Activated T-cell treated with anti-CD3 and anti-CD28 coated beads, Interleukin-2, amount 50 U/mL, for 48 hours (primary cell): ENCODE data around the gene ZBTB40.

Experiments used
- DNase-seq, 2 experiments: peaks; one replicate each; pipeline ENCODE4 v3.0.0-alpha.2; 2020

The ZBTB40 gene

GRCh38 chr1:22534951-22535350, 83.3 kb downstream of the ZBTB40 start:
- DNase-seq, result no peak

GRCh38 chr1:22535399-22535798, 83.7 kb downstream of the ZBTB40 start:
- DNase-seq, result no peak

- no peak for DNase-seq
Observed at GRCh38 chr1:22536506-22536905, 84.9 kb downstream of the ZBTB40 start.

GRCh38 chr1:22537441-22538139, 85.9 kb downstream of the ZBTB40 start:
- no peak for DNase-seq

GRCh38 chr1:22539510-22540118, 88.0 kb downstream of the ZBTB40 start:
- DNase-seq, result no peak

GRCh38 chr1:22540337-22540736, 88.7 kb downstream of the ZBTB40 start:
- DNase-seq, result no peak

GRCh38 chr1:22542886-22543285, 91.2 kb downstream of the ZBTB40 start:
- DNase-seq, result no peak

- no peak for DNase-seq
Observed at GRCh38 chr1:22543679-22544078, 92.0 kb downstream of the ZBTB40 start.

GRCh38 chr1:22544606-22545005, 93.0 kb downstream of the ZBTB40 start:
- DNase-seq, result no peak

- DNase-seq, result no peak
Observed at GRCh38 chr1:22545141-22545540, 93.5 kb downstream of the ZBTB40 start.

GRCh38 chr1:22547186-22547817, 95.7 kb downstream of the ZBTB40 start:
- no peak for DNase-seq

GRCh38 chr1:22547818-22548462, 96.3 kb downstream of the ZBTB40 start:
- DNase-seq, result no peak

- DNase-seq, result no peak
Observed at GRCh38 chr1:22550021-22550420, 98.4 kb downstream of the ZBTB40 start.

- DNase-seq, result no peak
Observed at GRCh38 chr1:22551591-22551990, 99.9 kb downstream of the ZBTB40 start.

- DNase-seq, result no peak
Observed at GRCh38 chr1:22552021-22552420, 100.4 kb downstream of the ZBTB40 start.

GRCh38 chr1:22553104-22553880, 101.6 kb downstream of the ZBTB40 start:
- no peak for DNase-seq

- DNase-seq, result no peak
Observed at GRCh38 chr1:22553991-22554522, 102.4 kb downstream of the ZBTB40 start.

- DNase-seq, result no peak
Observed at GRCh38 chr1:22555371-22555656, 103.7 kb downstream of the ZBTB40 start.

GRCh38 chr1:22556391-22557104, 104.9 kb downstream of the ZBTB40 start:
- DNase-seq, result no peak

- DNase-seq, result no peak
Observed at GRCh38 chr1:22557341-22557950, 105.8 kb downstream of the ZBTB40 start.
